Measurements from ENCODE around the gene HRC.
"Not testable (repeated sequence)": the region's sequence is repeated elsewhere in the genome, so short reads cannot be mapped to it uniquely, and the experiment has no call there.

The HRC gene, protein sequence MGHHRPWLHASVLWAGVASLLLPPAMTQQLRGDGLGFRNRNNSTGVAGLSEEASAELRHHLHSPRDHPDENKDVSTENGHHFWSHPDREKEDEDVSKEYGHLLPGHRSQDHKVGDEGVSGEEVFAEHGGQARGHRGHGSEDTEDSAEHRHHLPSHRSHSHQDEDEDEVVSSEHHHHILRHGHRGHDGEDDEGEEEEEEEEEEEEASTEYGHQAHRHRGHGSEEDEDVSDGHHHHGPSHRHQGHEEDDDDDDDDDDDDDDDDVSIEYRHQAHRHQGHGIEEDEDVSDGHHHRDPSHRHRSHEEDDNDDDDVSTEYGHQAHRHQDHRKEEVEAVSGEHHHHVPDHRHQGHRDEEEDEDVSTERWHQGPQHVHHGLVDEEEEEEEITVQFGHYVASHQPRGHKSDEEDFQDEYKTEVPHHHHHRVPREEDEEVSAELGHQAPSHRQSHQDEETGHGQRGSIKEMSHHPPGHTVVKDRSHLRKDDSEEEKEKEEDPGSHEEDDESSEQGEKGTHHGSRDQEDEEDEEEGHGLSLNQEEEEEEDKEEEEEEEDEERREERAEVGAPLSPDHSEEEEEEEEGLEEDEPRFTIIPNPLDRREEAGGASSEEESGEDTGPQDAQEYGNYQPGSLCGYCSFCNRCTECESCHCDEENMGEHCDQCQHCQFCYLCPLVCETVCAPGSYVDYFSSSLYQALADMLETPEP

DNA sequence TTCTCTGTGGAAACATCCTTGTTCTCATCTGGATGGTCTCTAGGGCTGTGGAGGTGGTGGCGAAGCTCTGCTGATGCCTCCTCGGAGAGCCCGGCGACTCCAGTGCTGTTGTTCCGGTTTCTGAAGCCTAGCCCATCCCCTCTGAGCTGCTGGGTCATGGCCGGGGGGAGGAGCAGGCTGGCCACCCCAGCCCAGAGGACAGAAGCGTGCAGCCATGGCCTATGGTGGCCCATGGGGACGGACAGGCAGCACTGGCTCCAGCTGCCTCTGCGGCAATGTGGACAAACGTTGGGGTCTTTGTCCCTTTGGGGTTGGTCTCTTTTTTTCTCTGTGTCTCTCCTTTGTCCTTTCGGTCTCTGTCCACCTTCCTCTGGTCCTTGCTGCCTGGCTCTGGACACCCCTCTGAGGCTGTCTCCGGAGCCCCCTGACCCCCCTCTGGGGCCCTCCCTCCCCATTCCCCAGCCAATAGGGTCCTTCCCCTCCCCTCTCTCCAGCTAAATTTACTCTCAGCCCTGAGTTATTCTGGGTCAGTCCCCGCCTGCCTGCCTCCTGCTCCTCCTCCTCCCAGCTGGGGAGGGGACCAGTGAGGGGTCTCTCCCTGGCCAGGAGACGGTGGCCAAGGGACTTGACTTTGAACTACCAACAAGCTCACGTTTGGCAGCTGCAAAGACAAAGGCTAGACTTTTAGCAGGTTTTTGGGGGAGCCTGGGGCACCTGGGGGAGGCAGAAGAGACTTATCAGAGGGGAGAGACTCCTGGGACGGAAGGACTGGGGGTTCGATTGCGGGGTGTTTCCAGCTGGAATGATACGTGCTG is at the start of gene HRC:
Gene HRC, minus strand, starts transcription at position 392 of the 815 bp plus-strand sequence. Its CDS starts 159 bp downstream, at position 233.
- no peak for DNase-seq (ENCODE audit: low spot score)

DNA sequence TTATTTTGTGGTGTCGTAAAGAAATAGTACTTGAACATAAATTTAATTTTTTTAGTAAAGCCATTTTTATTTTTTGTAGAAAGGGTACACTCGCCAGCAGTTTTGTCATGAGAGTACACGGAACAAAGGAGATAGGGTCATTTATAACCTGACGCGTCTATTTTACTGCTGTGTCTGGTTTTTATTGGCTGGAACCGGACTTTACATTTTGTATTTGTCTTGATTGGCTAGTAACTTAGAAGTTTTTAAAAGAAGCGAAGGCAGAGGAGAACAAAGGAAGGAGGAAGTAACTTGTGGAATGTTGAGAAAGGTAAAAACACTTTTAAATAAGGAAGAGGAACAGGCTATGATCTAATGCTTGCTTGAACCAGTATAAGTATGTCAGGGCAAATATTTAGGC is 45.8 kb upstream of the HRC start:
- no peak for DNase-seq (ENCODE audit: low spot score)

DNA sequence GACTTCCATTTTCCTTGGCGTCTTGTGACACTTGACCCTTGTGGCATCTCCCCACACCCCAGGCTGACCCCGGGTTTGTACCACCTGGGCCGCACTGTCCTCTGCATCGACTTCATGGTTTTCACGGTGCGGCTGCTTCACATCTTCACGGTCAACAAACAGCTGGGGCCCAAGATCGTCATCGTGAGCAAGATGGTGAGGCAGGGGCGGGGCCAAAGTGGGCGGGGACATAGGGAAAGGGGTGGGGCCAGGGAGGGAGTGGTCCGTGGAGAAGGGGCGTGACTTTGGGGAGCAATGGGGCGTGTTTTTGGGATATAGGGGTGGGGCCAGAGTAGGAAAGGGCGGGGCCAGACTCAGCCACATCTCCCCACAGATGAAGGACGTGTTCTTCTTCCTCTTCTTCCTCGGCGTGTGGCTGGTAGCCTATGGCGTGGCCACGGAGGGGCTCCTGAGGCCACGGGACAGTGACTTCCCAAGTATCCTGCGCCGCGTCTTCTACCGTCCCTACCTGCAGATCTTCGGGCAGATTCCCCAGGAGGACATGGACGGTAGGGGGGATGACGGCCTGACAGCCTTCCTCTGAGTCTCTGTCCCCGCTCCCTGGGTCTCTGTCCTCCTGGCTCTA is 45.2 kb upstream of the HRC start:
- no peak for DNase-seq (ENCODE audit: low spot score)

DNA sequence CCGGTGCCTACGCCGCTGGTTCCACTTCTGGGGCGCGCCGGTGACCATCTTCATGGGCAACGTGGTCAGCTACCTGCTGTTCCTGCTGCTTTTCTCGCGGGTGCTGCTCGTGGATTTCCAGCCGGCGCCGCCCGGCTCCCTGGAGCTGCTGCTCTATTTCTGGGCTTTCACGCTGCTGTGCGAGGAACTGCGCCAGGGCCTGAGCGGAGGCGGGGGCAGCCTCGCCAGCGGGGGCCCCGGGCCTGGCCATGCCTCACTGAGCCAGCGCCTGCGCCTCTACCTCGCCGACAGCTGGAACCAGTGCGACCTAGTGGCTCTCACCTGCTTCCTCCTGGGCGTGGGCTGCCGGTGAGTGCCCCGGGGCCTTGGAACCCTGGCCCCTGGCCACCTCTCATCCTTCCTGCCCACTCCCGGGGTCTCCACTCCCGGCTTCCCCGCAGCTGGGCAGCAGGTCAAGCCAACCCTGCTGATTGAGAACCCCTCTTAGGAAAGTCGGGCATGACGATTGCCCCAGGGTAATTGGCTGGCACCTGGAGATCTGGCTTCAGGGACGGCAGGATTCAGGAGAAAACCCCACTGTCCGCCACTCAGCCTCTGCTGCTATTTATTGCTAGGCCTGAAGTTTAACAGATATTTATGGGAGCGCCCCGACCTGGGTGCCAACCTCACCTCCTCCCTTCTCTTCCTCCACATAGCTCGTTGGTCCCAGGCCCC is 41.5 kb upstream of the HRC start:
- DNase-seq (ENCODE audit: low spot score) = no peak

DNA sequence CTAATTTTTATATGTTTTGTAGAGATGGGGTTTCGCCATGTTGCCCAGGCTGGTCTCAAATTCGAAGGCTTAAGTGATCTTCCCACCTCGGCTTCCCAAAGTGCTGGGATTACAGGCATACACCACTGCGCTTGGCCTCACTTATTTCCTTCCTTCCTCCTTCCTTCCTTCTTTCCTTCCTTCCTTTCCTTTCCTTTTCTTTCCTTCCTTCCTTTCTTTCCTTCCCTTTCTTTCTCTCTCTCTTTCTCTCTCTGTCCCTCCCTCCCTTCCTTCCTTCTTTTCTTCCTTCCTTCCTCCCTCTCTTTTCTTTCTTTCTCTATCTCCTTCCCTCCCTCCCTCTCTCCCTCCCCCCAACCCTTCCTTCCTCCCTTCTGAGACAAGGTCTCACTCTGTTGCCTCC is 39.2 kb upstream of the HRC start:
- DNase-seq (ENCODE audit: low spot score) = no peak

DNA sequence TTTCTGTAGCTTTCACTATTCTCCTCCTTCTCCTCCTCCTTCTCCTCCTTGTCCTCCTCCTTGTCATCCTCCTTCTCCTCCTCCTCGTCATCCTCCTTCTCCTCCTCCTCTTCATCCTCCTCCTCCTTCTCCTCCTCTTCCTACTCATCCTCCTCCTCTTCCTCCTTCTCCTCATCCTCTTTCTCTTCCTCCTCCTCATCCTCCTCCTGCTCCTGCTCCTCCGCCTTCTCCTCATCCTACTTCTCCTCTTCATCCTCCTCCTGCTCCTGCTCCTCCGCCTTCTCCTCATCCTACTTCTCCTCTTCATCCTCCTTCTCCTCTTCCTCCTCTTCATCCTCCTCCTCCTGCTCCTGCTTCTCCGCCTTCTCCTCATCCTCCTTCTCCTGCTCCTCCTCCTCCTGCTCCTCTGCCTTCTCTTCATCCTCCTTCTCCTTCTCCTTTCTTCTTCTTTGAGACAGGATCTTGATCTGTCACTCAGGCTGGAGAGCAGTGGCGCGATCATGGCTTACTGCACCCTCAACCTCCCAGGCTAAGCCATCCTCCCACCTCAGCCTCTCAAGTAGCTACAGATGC is 38.7 kb upstream of the HRC start:
- no peak for DNase-seq (ENCODE audit: low spot score)

DNA sequence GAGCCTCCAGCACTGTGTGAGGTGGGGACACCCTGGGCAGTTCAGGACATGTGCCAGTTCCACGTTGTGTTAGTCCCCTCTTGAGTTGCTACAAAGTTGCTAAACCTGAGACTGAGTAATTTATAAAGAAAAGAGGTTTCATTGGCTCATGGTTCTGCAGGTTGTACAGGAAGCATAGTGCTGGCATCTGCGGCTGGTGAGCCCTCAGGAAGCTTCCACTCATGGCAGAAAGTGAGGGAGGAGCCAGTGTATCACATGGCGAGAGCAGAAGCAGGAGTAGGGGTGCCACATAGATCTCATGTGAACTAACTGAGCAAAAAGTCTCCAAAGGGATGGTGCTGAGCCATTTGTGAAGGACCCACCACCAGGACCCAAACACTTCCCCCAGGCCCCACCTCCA is 35.6 kb upstream of the HRC start:
- no peak for DNase-seq (ENCODE audit: low spot score)

DNA sequence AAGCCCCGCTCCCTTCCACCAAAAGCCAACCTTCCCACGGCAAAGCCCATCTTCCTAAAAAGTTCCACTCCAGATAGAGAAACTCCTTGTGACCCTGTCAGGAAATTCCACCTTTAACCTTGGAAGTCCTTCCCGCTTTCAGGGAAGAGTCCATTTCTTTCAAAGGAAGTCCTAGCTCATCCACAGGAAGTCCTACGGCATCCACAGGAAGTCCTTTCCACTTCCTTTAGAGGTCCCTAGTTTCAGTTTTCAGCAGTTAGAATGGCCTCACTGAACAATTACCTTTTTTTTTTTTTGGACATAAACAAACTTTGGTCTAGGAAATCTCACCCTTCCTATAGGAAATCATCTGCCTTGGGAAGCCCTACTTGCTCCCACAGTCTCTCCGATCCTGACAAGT is 34.1 kb upstream of the HRC start:
- no peak for DNase-seq (ENCODE audit: low spot score)

DNA sequence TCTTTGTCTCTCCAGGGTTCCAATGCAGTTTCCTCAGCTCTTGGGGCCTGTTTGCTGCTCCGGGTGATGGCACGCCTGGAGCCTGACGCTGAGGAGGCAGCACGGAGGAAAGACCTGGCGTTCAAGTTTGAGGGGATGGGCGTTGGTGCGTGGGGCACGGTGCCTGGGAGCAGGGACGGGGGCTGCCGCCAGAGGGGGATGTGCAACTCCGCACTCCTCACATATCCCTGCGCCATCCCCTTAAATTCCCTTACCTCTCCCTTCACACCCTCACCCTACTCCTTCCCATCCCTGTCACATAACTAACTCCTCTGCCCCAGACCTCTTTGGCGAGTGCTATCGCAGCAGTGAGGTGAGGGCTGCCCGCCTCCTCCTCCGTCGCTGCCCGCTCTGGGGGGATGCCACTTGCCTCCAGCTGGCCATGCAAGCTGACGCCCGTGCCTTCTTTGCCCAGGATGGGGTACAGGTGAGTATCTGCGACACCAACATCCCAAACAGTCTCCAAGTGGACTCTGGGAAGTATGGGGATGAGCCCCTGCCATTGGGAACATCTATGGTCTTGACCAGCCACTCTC is 33.5 kb upstream of the HRC start:
- no peak for DNase-seq (ENCODE audit: low spot score)

DNA sequence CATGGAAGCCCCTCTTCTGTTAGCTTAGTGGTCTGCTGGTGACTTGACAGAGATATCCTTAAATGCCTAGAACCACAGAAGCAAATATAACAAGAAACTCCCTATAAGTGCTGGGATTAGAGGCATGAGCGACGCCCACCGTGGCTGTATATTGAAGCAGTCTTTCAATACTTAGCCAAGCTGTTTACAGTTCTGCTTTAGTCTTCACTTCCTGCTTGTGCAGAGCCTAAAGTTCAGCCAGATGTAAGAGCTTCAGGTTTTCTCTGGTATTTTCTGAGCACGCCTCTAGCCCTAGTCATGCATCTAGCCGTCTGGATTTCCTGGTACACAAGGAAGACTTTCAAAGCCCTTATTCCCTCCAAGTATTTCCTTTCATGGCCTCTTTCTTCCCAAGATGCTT is 30.9 kb upstream of the HRC start:
- no peak for DNase-seq (ENCODE audit: low spot score)

DNA sequence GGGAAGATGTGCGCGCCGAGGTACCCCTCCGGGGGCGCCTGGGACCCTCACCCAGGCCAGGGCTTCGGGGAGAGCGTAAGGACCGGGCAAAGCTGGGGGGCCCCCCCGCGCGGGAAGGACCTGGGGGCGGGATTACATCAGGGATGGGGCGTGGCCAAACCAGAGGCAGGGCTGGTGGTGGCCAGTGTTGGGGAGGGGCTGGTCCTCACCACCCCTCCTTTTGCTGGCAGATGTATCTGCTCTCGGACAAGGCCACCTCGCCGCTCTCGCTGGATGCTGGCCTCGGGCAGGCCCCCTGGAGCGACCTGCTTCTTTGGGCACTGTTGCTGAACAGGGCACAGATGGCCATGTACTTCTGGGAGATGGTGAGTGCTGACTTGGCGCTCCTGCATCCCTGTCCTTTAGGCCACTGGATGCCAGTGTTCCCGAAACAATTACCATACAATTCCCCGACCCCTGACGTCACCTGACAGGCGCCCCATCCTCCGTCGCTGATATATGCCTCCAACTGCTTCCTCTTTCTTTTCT is 27.7 kb upstream of the HRC start:
- no peak for DNase-seq (ENCODE audit: low spot score)

DNA sequence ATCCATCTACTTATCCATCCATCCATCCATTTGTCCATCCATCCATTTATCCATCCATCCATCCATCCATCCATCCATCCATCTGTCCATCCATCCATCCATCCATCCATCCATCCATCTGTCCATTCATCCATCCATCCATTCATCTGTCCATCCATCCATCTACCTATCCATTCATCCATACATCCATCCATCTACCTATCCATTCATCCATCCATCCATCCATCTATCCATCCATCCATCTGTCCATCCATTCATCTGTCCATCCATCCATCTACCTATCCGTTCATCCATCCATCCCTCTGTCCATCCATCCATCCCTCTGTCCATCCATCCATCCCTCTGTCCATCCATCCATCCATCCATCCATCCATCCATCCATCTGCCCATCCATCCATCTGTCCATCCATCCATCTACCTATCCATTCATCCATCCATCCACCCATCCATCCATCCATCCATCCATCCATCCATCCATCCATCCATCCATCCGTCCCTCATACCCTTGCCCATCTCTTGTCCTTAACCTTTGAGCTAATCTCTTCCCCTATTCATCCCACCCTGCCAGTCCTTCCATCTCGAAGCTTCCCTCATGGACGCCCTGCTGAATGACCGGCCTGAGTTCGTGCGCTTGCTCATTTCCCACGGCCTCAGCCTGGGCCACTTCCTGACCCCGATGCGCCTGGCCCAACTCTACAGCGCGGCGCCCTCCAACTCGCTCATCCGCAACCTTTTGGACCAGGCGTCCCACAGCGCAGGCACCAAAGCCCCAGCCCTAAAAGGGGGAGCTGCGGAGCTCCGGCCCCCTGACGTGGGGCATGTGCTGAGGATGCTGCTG is 27.0 kb upstream of the HRC start:
- DNase-seq (ENCODE audit: low spot score) = not testable (repeated sequence)

DNA sequence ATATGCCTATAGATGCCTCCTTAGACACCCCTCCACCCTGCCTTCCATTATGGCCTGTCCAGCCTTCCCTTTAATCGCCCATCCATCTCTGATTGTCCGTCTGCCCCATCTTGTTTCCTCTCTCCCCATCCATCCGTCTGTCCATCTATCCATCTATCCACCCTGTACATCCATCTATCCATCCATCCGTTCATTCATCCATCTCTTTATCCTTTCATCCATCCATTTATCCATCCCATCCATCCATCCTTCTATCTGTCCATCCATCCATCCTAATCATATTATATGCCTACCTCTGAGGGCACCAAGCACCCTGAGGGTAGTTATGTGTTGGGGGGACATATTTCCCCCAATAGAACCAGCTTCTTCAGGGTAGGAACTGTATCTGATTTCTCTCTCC is 25.5 kb upstream of the HRC start:
- DNase-seq (ENCODE audit: low spot score) = no peak

DNA sequence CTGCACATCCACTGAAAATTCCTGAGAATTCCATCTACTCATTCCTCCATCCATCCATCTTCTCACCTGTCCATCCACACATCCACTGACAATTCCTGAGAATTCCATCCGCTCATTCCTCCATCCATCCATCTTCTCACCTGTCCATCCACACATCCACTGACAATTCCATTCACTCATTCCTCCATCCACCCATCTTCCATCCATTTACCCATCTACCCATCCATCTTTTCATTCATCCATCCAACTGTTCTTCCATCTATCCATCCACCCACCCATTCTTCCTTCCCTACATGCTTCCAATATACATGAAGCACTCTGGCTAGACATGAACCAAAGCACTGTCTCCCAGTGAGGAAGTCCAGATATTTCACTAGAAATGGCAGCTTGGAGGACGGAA is 18.0 kb upstream of the HRC start:
- DNase-seq (ENCODE audit: low spot score) = no peak

DNA sequence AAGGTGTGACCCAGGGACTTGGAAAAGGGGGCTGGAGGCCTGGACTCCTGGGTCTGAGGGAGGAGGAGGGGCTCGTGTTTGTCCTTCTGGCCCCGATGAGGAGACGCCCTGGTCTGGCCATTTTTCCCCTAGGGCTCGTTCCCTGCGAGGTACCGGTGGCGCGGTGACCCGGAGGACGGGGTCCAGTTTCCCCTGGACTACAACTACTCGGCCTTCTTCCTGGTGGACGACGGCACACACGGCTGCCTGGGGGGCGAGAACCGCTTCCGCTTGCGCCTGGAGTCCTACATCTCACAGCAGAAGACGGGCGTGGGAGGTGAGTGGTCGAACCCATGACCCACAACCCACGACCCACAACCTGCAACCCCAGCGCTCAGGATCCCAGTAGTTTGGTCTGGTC is 13.2 kb upstream of the HRC start:
- DNase-seq (ENCODE audit: low spot score) = no peak

DNA sequence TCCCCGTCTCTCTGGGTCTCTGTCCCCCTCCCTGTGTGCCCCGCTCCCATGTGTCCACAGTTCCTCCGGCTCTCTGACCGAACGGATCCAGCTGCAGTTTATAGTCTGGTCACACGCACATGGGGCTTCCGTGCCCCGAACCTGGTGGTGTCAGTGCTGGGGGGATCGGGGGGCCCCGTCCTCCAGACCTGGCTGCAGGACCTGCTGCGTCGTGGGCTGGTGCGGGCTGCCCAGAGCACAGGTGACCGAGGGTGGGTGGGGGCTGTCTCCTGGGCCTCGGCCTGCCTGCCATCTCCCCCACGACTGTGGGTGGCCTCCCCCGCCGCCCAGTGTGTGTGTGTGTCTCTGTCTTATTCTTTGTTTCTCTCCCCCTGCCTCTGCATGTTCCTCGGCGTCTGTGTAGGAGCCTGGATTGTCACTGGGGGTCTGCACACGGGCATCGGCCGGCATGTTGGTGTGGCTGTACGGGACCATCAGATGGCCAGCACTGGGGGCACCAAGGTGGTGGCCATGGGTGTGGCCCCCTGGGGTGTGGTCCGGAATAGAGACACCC is 12.7 kb upstream of the HRC start:
- no peak for DNase-seq (ENCODE audit: low spot score)

DNA sequence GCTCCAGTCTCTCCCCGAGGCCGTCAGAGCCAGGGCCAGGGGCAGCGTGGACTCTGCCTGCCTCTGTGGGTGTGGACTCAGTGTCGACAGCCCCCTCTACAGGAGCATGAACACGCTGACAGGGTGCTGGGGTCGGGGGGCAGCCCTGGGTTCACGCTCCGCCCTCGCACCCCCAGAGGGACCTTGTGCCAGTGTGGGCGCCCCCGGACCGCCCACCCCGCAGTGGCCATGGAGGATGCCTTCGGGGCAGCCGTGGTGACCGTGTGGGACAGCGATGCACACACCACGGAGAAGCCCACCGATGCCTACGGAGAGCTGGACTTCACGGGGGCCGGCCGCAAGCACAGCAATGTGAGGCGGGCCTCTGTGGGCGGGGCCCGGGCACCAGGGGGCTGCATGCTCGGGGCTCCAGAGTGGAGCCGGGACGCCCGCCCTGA is 10.7 kb upstream of the HRC start:
- DNase-seq (ENCODE audit: low spot score) = no peak

DNA sequence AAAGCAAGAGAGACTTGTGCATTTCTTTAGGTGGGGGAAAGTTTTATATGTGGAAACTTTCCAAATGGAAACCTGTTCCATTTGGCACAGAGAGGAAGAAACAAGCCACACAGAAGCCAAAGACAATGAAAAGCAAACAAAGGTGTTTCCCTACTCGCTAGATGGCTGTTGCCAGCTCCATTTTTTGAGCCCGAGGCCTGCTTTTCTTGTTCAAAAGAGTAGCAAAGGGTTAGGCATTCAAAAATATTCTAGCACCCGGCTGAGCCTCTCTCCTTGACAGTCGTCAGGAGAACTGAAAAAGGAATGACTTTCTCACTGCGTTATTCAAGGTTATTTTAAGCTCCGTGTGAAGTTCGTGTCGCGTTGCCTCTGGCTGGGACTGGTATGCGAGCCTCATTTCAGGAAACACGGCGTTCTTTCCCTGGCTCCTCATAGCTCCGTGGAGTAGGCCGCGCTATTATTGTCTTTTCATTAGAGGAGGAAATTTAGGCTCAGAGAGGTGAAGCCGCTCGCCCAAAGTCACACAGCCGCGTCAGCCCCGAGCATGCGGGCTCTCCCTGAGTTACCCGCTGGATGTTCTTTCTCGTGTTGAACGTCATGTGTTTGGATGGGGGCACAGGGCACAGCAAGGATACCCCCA is 10.0 kb upstream of the HRC start:
- DNase-seq (ENCODE audit: low spot score) = no peak

DNA sequence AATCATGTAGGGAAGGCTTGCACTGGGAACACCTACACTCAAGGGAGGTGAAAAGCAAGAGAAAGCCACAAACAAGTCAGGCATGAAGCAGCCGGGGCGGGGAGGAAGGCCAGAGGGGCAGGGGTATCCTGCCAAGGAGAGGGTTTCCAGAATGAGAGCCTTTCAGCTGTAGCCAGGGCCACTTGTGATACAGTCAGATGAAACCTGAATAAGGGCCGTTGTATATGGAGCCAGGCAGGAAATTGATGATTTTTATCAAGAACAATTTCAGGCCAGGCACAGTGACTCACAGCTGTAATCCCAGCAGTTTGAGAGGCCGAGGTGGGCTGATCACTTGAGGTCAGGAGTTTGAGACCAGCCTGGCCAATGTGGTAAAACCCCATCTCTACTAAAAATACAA is 6.8 kb upstream of the HRC start:
- no peak for DNase-seq (ENCODE audit: low spot score)
